HUES48 (cell line): ENCODE measurements around the gene SPEF2.

Experiments used
- H3K27ac ChIP-seq: one replicate; pipeline ENCODE4 v1.7.0; 2013; ENCODE audit warnings: low read depth, low read length, inconsistent platforms
- H3K27me3 ChIP-seq: 2 replicates; pipeline ENCODE4 v1.6.1; 2013; ENCODE audit warnings: mild to moderate bottlenecking, low read length; ENCODE audit not compliant: control insufficient read depth, insufficient read depth
- H3K36me3 ChIP-seq: 2 replicates; pipeline ENCODE4 v1.6.1; 2013; ENCODE audit warnings: low read length; ENCODE audit not compliant: control insufficient read depth, insufficient read depth
- H3K4me1 ChIP-seq: 2 replicates; pipeline ENCODE4 v1.6.1; 2013; ENCODE audit warnings: mild to moderate bottlenecking, low read length; ENCODE audit not compliant: control insufficient read depth, insufficient read depth
- H3K4me3 ChIP-seq: 2 replicates; pipeline ENCODE4 v1.5.1; 2013; ENCODE audit warnings: mild to moderate bottlenecking, low read depth, low read length
- H3K9ac ChIP-seq: 2 replicates; pipeline ENCODE4 v1.6.1; 2013; ENCODE audit warnings: mild to moderate bottlenecking, low read depth, low read length, moderate library complexity
- H3K9me3 ChIP-seq: 2 replicates; pipeline ENCODE4 v1.6.1; 2013; ENCODE audit warnings: low read length; ENCODE audit not compliant: control insufficient read depth, insufficient read depth

The SPEF2 gene

GRCh38 chr5:35820735-35821134 is 203.1 kb downstream of the SPEF2 start:
- Histone ChIP-seq H3K27me3 (no peaks in the 10 kb centered on the region), H3K9me3 (no peaks in the 10 kb centered on the region), H3K27ac (no peak overlapping the region), H3K4me3 (no peak overlapping the region), H3K4me1 (no peaks in the 10 kb centered on the region), H3K36me3 (no peaks in the 10 kb centered on the region), H3K9ac (no peak overlapping the region)

- no peaks in the 10 kb centered on the region for H3K9me3 ChIP-seq
- no peak overlapping the region for H3K27ac ChIP-seq
- H3K36me3 ChIP-seq: no peaks in the 10 kb centered on the region
- H3K27me3 ChIP-seq: no peaks in the 10 kb centered on the region
- H3K4me1 ChIP-seq: no peaks in the 10 kb centered on the region
- H3K4me3 ChIP-seq: no peak overlapping the region
- H3K9ac ChIP-seq: no peak overlapping the region
Measured at GRCh38 chr5:35821513-35821912, 203.8 kb downstream of the SPEF2 start.

- H3K4me3 ChIP-seq: no peak overlapping the region
- no peaks in the 10 kb centered on the region for H3K36me3 ChIP-seq
- no peaks in the 10 kb centered on the region for H3K9me3 ChIP-seq
- H3K27me3 ChIP-seq: no peaks in the 10 kb centered on the region
- no peaks in the 10 kb centered on the region for H3K4me1 ChIP-seq
- no peak overlapping the region for H3K27ac ChIP-seq
- H3K9ac ChIP-seq: no peak overlapping the region
Measured at GRCh38 chr5:35822511-35822910, 204.8 kb downstream of the SPEF2 start.

- Histone ChIP-seq H3K4me1 (no peaks in the 10 kb centered on the region), H3K27ac (no peak overlapping the region), H3K9ac (no peak overlapping the region), H3K4me3 (no peak overlapping the region), H3K9me3 (no peaks in the 10 kb centered on the region), H3K27me3 (no peaks in the 10 kb centered on the region), H3K36me3 (no peaks in the 10 kb centered on the region)
Measured at GRCh38 chr5:35823347-35824098, 205.9 kb downstream of the SPEF2 start.

GRCh38 chr5:35826056-35826455 is 208.4 kb downstream of the SPEF2 start:
- Histone ChIP-seq H3K9ac (no peak overlapping the region), H3K36me3 (no peaks in the 10 kb centered on the region), H3K27ac (no peak overlapping the region), H3K27me3 (no peaks in the 10 kb centered on the region), H3K4me3 (no peak overlapping the region), H3K9me3 (no peaks in the 10 kb centered on the region), H3K4me1 (no peaks in the 10 kb centered on the region)

- Histone ChIP-seq H3K27me3 (no peaks in the 10 kb centered on the region), H3K4me1 (no peaks in the 10 kb centered on the region), H3K4me3 (no peak overlapping the region), H3K27ac (no peak overlapping the region), H3K9ac (no peak overlapping the region), H3K9me3 (no peaks in the 10 kb centered on the region), H3K36me3 (no peaks in the 10 kb centered on the region)
Measured at GRCh38 chr5:35826554-35826953, 208.9 kb downstream of the SPEF2 start.

GRCh38 chr5:35828082-35828598 is 210.5 kb downstream of the SPEF2 start:
- Histone ChIP-seq H3K9ac (no peak overlapping the region), H3K9me3 (no peaks in the 10 kb centered on the region), H3K27me3 (no peaks in the 10 kb centered on the region), H3K27ac (no peak overlapping the region), H3K4me3 (no peak overlapping the region), H3K36me3 (no peaks in the 10 kb centered on the region), H3K4me1 (no peaks in the 10 kb centered on the region)

- Histone ChIP-seq H3K36me3 (no peaks in the 10 kb centered on the region), H3K27me3 (no peaks in the 10 kb centered on the region), H3K4me3 (no peak overlapping the region), H3K9me3 (no peaks in the 10 kb centered on the region), H3K27ac (no peak overlapping the region), H3K4me1 (no peaks in the 10 kb centered on the region), H3K9ac (no peak overlapping the region)
Measured at GRCh38 chr5:35830587-35830986, 212.9 kb downstream of the SPEF2 start.

- no peak overlapping the region for H3K9ac ChIP-seq
- H3K27me3 ChIP-seq: no peaks in the 10 kb centered on the region
- H3K36me3 ChIP-seq: no peaks in the 10 kb centered on the region
- H3K4me1 ChIP-seq: no peaks in the 10 kb centered on the region
- H3K4me3 ChIP-seq: no peak overlapping the region
- no peak overlapping the region for H3K27ac ChIP-seq
- no peaks in the 10 kb centered on the region for H3K9me3 ChIP-seq
Measured at GRCh38 chr5:35832762-35833161, 215.1 kb downstream of the SPEF2 start.

- H3K4me1 ChIP-seq: no peaks in the 10 kb centered on the region
- H3K4me3 ChIP-seq: no peak overlapping the region
- H3K9ac ChIP-seq: no peak overlapping the region
- H3K36me3 ChIP-seq: no peaks in the 10 kb centered on the region
- no peaks in the 10 kb centered on the region for H3K27me3 ChIP-seq
- H3K27ac ChIP-seq: no peak overlapping the region
- H3K9me3 ChIP-seq: no peaks in the 10 kb centered on the region
Measured at GRCh38 chr5:35833224-35833623, 215.6 kb downstream of the SPEF2 start.

GRCh38 chr5:35835796-35836742 is 218.4 kb downstream of the SPEF2 start:
- Histone ChIP-seq H3K27ac (no peak overlapping the region), H3K9me3 (no peaks in the 10 kb centered on the region), H3K9ac (no peak overlapping the region), H3K4me3 (no peak overlapping the region), H3K4me1 (no peaks in the 10 kb centered on the region), H3K27me3 (no peaks in the 10 kb centered on the region), H3K36me3 (no peaks in the 10 kb centered on the region)
